HG03159 (cell line): ENCODE data around the gene KIZ.

ENCODE experiments used
- ATAC-seq: cut with Tn5 transposase; IDR thresholded peaks from one replicate; pipeline ENCODE4 v1.9.1; 2021; ENCODE audit warnings: mild to moderate bottlenecking, moderate library complexity; ENCODE audit not compliant: unreplicated experiment

KIZ gene

GRCh38 chr20:21258411-21258810 lies 132.5 kb downstream of the KIZ start:
- no peak for ATAC-seq

GRCh38 chr20:21259346-21259745 lies 133.5 kb downstream of the KIZ start:
- ATAC-seq, result no peak

DNA sequence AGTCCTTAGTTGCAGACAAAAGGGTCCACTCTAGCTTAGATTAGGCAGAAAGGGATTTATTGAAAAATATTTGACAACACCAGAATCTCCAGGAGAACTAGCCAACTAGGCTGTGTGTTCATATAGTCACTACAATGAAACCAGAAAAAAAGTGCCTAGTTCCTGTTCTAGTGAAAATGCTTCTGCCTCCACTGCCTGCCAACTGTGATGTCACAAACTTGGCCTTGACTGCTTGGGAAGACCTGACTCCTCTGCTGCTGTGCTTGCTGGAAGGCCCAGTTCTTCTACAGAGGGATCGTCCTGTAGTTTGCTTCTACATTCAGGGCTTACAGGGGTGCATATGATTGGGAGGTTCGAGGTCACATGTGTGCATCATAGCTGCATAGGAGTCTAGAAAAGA lies 136.9 kb downstream of the KIZ start:
- peak; percentile 58 for ATAC-seq

DNA sequence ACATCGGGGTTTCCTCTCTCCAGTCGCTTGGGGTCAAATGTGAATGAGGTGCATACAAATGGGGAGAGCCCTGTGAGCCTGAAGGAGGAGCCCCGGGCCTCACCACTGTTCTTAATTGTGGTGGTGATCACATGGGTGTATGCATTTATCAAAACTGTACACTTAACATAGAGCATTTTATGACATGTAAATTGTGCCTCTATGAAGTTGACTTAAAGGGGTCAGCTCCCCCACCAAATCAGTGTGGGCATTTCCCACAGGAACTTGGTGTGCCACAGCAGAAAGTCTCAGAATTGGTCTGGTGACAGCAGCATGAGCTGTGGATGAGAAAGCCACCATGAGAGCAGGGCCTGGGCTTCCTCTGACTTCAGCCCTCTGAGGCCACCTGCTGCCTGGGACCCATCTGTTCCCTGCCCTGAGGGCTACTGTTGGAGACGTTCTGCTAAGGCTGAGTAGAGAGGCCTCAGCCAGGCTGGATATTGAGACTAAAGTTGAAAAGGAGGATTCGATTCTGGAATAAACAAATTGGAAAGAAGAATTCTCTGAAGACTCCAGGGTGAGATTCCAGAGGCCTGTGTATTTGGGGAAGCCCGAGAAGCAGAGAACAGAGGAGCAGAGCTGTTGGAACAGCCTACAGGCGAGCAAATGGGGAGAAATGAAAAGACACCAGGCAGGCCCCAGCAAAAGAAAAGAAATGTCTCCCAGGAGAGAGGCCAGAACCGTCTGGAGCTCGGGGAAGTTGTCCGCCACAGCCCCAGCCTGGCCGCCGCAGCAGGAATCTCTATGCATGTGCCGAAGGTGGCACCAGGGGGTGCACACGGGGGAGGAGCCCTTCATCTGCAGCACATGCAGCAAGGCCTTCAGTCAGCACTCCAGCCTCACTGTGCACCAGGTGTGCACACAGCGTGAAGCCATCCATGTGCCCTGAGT lies 139.6 kb downstream of the KIZ start:
- no peak for ATAC-seq

GRCh38 chr20:21266191-21266536 lies 140.3 kb downstream of the KIZ start:
- ATAC-seq, result no peak

DNA sequence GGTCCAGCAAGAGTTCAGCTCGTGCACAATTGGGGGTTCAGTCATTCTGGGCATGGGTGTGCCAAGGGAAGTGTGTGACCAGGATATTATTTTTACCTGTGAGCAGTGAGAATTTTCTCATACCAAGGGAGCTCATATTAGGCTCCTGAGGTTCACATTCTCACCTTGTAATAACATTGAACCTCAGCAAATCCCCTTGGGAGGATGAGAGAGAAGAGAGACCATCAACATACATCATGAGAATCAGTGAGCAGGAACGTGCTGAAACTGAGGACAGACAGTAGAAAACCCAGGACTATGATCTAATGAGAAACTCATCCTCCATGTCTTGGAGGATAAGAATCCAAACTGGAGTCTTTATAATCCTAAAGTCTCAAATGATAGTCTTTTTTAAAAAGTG lies 143.9 kb downstream of the KIZ start:
- ATAC-seq, result no peak

DNA sequence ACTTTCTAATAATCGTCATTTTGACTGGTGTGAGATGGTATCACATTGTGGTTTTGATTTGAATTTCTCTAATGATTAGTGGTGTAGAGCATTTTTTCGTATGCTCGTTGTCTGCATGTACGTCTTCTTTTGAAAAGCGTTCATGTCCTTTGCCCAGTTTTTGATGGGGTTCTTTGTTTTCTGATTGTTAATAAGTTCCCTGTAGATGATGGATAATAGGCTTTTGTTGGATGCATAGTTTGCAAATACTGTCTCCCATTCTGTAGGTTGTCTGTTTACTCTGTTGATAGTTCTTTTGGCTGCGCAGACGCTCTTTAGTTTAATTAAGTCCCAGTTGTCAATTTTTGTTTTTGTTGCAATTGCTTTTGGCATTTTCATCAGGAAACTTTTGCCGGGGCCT lies 144.9 kb downstream of the KIZ start:
- no peak for ATAC-seq

GRCh38 chr20:21272279-21272678 lies 146.4 kb downstream of the KIZ start:
- ATAC-seq, result peak; percentile 69

- peak; percentile 51 for ATAC-seq
Observed at GRCh38 chr20:21272679-21273078, 146.8 kb downstream of the KIZ start.

DNA sequence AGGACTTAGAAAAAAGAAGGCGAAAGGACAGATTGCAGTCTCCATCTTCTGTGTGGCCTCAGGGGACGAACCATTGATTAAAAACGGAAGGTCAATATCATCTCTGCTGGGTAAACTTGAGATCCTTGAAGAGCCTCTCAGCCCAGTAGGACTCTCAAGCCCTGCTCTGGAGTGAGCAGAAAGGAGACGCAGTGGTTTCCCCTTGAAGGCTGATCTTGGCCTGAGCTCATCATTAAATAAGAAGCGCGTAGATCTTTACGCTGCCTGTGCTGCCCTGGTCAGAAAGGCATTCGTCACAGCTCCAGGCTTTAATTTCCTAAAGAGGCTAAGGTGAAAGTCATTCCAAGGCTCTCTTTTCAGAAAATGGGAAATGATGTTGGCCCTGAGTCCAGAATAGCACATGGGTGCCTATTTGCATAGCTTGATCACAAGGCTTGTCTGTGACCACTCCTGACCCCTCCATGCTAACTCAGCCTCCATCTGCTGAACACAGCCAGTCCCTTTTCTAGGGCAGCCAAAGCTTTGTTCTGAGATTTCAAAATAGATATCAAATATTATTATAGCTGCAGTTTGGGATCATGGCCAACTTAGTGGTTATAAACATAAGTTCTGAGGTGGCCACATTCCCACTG lies 148.0 kb downstream of the KIZ start:
- no peak for ATAC-seq

- ATAC-seq, result no peak
Observed at GRCh38 chr20:21278829-21279228, 152.9 kb downstream of the KIZ start.

- no peak for ATAC-seq
Observed at GRCh38 chr20:21279706-21280521, 154.0 kb downstream of the KIZ start.

- ATAC-seq, result no peak
Observed at GRCh38 chr20:21280522-21281016, 154.7 kb downstream of the KIZ start.

DNA sequence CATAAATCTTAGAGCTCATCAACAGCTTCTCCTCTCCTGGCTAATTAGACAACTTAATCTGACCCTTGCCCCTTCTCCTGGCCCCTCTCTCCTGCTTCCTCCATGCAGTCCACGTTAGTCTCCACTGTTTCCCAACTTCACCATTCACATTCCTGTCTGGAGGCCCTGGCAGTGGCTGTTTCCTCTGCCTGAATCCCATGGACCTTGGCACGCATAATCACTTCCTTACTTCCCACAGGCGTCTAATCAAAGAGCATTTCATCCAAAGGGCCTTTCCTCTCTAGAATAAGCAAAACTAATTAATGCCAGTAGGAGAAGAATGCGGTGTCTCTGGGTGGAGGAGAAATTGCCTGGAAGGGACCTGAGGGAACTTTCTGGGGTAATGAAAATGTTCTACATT lies 160.9 kb downstream of the KIZ start:
- ATAC-seq, result no peak

- no peak for ATAC-seq
Observed at GRCh38 chr20:21288587-21289370, 162.9 kb downstream of the KIZ start.

GRCh38 chr20:21289651-21290050 lies 163.8 kb downstream of the KIZ start:
- no peak for ATAC-seq

DNA sequence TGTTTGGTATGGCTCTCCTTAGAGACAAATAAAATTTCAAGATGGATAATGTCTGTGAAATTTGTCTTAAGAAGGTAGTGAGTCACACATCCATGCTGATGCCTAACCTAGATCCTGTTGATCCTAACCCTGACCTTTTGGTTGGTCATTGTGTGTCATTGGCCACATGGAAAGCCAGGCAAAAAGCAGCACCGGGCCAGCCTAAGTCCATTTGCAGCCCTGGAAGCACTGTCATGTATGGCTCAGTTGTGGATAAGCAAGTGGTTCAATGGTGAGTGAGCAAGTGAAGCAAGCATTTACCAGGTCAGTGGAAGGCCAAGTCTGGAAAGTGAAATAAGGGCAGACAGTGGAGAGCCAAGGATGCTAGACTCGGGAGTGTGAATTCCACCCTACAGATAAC lies 165.1 kb downstream of the KIZ start:
- ATAC-seq, result no peak

DNA sequence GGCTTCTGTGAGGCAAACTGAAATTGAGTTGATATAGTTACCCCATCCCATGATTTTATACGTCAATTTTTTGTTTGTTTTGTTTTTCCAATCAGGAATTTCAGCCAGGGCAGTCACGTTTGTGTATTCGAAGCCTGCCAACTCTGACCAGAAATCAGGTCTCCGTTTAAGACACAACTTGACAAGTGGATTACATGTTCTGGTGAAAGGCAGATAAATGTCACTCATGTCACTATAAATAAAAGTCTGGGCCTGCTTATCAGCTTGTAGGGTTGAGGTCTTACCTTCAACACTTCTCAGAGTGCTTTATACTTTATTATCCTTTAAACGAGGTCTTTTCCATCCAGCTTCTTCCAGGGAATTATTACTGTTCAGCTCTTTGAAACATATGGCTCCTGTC lies 168.9 kb downstream of the KIZ start:
- ATAC-seq, result no peak
